HTERT RPE-1 (cell line): Measurements from ENCODE around the gene FEV.
"Not testable (repeated sequence)": the region's sequence is repeated elsewhere in the genome, so short reads cannot be mapped to it uniquely, and the experiment has no call there.

ENCODE experiments used
- in situ Hi-C: fragments of 300-500 bp; cut with MboI; formaldehyde crosslinking; loops from 4 replicates; pipeline ENCODE4 v1.14.3; 2020; ENCODE audit warnings: low sequenced_read_pairs

The FEV gene

DNA sequence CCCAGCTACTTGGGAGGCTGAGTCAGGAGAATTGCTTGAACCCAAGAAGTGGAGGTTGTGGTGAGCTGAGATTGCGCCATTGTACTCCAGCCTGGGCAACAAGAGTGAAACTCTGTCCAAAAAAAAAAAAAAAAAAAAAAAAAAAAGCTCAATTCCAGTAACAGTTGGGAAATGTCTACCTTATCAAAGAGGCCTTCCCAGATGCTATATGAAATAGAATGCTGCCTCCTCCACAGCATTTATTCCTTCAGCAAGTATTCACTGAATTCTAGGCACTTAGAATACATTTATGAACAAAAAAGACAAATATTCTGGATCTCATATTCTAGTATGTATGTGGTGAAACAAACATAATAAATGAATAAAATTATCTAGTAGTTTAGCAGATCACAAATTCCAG is 38.4 kb downstream of the FEV start:
- in situ Hi-C loops = no loop called here

DNA sequence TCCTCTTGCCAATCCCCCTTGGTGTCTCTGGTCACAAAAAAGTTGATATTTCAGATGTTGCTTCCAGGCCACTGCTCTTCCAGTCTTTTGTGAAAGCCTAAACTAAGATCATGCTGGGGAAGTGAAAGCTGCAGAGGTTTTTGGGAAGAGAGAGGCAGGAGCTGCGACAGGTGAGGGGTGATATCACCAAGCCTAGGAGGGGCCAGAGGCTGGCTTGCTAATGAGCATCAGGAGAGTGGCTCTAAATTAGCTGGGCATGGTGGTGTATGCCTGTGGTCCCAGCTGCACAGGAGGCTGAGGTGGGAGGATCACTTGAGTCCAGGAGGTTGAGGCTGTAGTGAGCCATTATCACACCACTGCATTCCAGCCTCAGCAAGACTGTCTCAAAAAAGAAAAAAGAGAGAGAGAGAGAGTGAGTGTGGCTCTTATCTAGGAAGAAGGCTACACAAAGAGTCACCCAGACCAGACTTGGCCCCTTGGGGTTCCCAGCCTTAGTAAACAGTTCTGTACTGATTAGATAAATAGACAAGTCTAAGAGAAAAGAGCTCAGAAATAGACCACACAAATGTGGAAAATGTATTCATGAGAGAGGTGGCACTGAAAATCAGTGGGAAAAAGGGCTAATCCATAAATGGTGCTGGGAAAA is 40.1 kb downstream of the FEV start:
- in situ Hi-C loops = no loop called here

DNA sequence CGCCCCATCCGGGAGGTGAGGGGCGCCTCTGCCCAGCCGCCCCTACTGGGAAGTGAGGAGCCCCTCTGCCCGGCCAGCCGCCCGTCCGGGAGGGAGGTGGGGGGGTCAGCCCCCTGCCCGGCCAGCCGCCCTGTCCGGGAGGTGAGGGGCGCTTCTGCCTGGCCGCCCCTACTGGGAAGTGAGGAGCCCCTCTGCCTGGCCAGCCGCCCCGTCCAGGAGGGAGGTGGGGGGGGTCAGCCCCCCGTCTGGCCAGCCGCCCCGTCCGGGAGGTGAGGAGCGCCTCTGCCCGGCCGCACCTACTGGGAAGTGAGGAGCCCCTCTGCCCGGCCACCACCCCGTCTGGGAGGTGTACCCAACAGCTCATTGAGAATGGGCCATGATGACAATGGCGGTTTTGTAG is 53.2 kb downstream of the FEV start:
- in situ Hi-C loops = not testable (repeated sequence)
